GM12878 (cell line): ENCODE data around the gene PTPRN2.

Experiments
- CEBPB ChIP-seq, 2 experiments: fragments of 150-350 bp in 1 of 2; IDR thresholded peaks; 2 replicates each; pipeline ENCODE4 v1.6.1; 2012 to 2014; ENCODE audit warnings: low read depth in 2 of 2, low read length in 2 of 2, borderline replicate concordance in 1 of 2, inconsistent platforms in 1 of 2
- HDAC6 ChIP-seq: fragments of 200-600 bp; sonication (generic); IDR thresholded peaks from one replicate; pipeline ENCODE4 v1.8.0; 2017; ENCODE audit warnings: antibody characterized with exemption; ENCODE audit not compliant: unreplicated experiment
- JUND ChIP-seq: IDR thresholded peaks from 2 replicates; pipeline ENCODE4 v1.6.1; 2012; ENCODE audit warnings: low read depth, mild to moderate bottlenecking, low read length, improper control_type of control experiment, moderate library complexity
- POLR2AphosphoS5 ChIP-seq: IDR thresholded peaks from 2 replicates; pipeline ENCODE4 v1.6.1; 2011; ENCODE audit warnings: mild to moderate bottlenecking, low read length, inconsistent platforms
- RAD21 ChIP-seq: IDR thresholded peaks from 2 replicates; pipeline ENCODE4 v1.6.1; 2011; ENCODE audit warnings: mild to moderate bottlenecking, low read depth, low read length, moderate library complexity; ENCODE audit not compliant: insufficient read depth
- STAT1 ChIP-seq: fragments of 450-650 bp; conservative IDR thresholded peaks from 2 replicates; pipeline ENCODE4 v1.6.1; 2014; ENCODE audit warnings: antibody characterized with exemption, mild to moderate bottlenecking
- TAF1 ChIP-seq: IDR thresholded peaks from 2 replicates; pipeline ENCODE4 v1.6.1; 2011; ENCODE audit warnings: mild to moderate bottlenecking, low read depth, low read length, borderline replicate concordance
- ZNF24 ChIP-seq: fragments of 450-650 bp; IDR thresholded peaks from 2 replicates; pipeline ENCODE4 v1.6.1; 2017; ENCODE audit warnings: antibody characterized with exemption, mild to moderate bottlenecking
- TF ChIP-seq, protein P1 (sequence below), 3 experiments: IDR thresholded peaks in 2 of 3; conservative IDR thresholded peaks in 1 of 3; 2 replicates each; pipeline ENCODE4 v1.5.1; 2011; ENCODE audit warnings: low read depth in 3 of 3, low read length in 3 of 3, mild to moderate bottlenecking in 3 of 3, control low read depth in 2 of 3, moderate library complexity in 2 of 3, inconsistent platforms in 1 of 3, mixed read lengths in 1 of 3; ENCODE audit not compliant: control insufficient read depth in 2 of 3, insufficient read depth in 1 of 3; ENCODE audit errors: extremely low read depth in 1 of 3
- TF ChIP-seq, protein P2 (sequence below): fragments of 450-650 bp; IDR thresholded peaks from 2 replicates; pipeline ENCODE4 v1.6.1; 2014; ENCODE audit warnings: mild to moderate bottlenecking
- TF ChIP-seq, protein P3 (sequence below): IDR thresholded peaks from 2 replicates; pipeline ENCODE4 v1.6.1; 2011; ENCODE audit warnings: low read depth, low read length, improper control_type of control experiment, borderline replicate concordance

DNA sequence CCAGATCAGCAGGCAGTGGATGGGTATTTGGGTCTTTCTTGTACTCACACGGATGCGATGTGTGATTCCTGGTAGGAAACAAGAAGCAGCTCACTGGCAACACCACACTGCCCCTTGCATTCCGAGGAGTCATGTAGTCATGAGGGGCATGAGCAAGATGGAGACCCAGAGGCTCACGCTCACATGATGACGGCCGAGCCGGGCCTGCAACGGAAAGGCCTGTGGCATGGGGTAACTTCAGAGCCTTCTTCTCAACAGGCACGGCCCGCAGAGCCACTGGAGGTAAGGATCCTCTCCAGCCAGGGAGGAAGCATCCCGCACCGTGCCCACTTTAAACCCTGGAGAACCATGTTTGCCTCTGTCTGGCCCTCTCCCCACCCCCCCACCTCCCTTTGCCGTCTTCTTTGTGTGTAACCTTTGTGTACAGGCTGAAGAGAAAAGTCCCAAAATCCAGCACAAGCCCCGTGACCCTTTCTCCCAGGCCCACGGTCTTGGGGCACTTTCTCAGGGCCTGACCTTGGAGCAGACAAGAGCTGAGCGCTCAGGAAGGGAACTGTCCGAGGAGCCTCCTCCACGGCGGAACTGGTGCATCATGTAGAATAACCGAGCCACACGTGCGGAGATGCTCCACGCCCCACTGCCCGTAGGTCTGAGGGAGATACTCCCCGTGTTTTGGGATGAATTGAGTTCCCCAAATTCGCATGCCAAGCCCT is 734.4 kb downstream of the PTPRN2 start:
- TF ChIP-seq RAD21: no peak
- TF ChIP-seq, protein P1, sequence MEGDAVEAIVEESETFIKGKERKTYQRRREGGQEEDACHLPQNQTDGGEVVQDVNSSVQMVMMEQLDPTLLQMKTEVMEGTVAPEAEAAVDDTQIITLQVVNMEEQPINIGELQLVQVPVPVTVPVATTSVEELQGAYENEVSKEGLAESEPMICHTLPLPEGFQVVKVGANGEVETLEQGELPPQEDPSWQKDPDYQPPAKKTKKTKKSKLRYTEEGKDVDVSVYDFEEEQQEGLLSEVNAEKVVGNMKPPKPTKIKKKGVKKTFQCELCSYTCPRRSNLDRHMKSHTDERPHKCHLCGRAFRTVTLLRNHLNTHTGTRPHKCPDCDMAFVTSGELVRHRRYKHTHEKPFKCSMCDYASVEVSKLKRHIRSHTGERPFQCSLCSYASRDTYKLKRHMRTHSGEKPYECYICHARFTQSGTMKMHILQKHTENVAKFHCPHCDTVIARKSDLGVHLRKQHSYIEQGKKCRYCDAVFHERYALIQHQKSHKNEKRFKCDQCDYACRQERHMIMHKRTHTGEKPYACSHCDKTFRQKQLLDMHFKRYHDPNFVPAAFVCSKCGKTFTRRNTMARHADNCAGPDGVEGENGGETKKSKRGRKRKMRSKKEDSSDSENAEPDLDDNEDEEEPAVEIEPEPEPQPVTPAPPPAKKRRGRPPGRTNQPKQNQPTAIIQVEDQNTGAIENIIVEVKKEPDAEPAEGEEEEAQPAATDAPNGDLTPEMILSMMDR (IDR thresholded peaks at IDR 0.05 in 2 of 3, conservative IDR thresholded peaks at IDR 0.05 in 1 of 3; ENCODE audit: control insufficient read depth in 2 of 3, extremely low read depth in 1 of 3, insufficient read depth in 1 of 3, low read depth in 3 of 3, low read length in 3 of 3): no peak
- no peak for TF ChIP-seq CEBPB (IDR thresholded peaks at IDR 0.05; ENCODE audit: borderline replicate concordance in 1 of 2, low read depth in 2 of 2, low read length in 2 of 2)
- no peak for TF ChIP-seq JUND
- TF ChIP-seq TAF1: no peak
- TF ChIP-seq, protein P2, sequence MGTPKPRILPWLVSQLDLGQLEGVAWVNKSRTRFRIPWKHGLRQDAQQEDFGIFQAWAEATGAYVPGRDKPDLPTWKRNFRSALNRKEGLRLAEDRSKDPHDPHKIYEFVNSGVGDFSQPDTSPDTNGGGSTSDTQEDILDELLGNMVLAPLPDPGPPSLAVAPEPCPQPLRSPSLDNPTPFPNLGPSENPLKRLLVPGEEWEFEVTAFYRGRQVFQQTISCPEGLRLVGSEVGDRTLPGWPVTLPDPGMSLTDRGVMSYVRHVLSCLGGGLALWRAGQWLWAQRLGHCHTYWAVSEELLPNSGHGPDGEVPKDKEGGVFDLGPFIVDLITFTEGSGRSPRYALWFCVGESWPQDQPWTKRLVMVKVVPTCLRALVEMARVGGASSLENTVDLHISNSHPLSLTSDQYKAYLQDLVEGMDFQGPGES: no peak
- TF ChIP-seq HDAC6: no peak
- TF ChIP-seq, protein P3, sequence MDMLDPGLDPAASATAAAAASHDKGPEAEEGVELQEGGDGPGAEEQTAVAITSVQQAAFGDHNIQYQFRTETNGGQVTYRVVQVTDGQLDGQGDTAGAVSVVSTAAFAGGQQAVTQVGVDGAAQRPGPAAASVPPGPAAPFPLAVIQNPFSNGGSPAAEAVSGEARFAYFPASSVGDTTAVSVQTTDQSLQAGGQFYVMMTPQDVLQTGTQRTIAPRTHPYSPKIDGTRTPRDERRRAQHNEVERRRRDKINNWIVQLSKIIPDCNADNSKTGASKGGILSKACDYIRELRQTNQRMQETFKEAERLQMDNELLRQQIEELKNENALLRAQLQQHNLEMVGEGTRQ: no peak
- no peak for TF ChIP-seq POLR2AphosphoS5
- TF ChIP-seq ZNF24: no peak
- no peak for TF ChIP-seq STAT1
